Measurements from ENCODE around the gene DUSP1.
"Not testable (repeated sequence)": the region's sequence is repeated elsewhere in the genome, so short reads cannot be mapped to it uniquely, and the experiment has no call there.

DUSP1 gene

GRCh38 chr5:172786736-172787462 is 15.9 kb upstream of the DUSP1 start:
- Histone ChIP-seq H3K9ac (ENCODE audit: low read depth, low read length) (no peak overlapping the region), H3K4me3 (ENCODE audit: low read length) (no peak overlapping the region), H3K27me3 (ENCODE audit: control insufficient read depth, insufficient read depth, low read length) (no peaks in the 10 kb centered on the region), H3K9me3 (replicated peaks; ENCODE audit: low read length) (no peaks in the 10 kb centered on the region), H3K4me1 (ENCODE audit: control insufficient read depth, insufficient read depth, low read length) (peaks cover 46% of the 10 kb centered on the region), H3K36me3 (ENCODE audit: insufficient read depth, low read length) (no peaks in the 10 kb centered on the region), H3K4me2 (ENCODE audit: low read length) (no peak overlapping the region)

DNA sequence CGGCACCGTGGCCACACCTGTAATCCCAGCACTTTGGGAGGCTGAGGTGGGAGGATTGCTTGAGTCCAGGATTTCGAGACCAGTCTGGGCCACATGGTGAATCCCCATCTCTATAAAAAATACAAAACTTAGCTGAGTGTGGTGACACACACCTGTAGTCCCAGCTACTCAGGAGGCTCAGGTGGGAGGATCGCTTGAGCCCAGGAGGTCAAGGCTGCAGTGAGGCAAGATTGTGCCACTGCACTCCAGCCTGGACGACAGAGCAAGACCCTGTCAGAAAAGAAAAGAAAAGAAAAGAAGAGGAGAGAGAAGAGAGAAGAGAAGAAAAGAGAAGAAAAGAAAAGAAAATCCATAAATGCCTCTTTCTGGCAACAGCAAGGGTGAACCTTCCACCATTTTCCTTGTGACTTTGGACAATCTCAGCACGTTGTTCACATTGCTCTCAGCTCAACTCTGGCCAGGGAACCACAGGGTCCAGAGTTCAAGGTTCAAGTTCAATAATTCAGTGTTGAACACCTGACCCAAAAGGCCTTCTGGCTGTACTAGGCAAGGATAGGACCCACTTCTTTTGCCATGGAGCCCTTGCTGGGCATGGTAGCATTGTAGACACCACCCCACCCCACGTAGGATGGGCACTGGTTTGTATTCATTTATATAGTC is 14.6 kb upstream of the DUSP1 start:
- Histone ChIP-seq H3K9me3 (replicated peaks; ENCODE audit: low read length) (no peaks in the 10 kb centered on the region), H3K9ac (ENCODE audit: low read depth, low read length) (no peak overlapping the region), H3K4me3 (ENCODE audit: low read length) (no peak overlapping the region), H3K4me1 (ENCODE audit: control insufficient read depth, insufficient read depth, low read length) (peaks cover 38% of the 10 kb centered on the region), H3K27me3 (ENCODE audit: control insufficient read depth, insufficient read depth, low read length) (no peaks in the 10 kb centered on the region), H3K36me3 (ENCODE audit: insufficient read depth, low read length) (no peaks in the 10 kb centered on the region), H3K4me2 (ENCODE audit: low read length) (no peak overlapping the region)

DNA sequence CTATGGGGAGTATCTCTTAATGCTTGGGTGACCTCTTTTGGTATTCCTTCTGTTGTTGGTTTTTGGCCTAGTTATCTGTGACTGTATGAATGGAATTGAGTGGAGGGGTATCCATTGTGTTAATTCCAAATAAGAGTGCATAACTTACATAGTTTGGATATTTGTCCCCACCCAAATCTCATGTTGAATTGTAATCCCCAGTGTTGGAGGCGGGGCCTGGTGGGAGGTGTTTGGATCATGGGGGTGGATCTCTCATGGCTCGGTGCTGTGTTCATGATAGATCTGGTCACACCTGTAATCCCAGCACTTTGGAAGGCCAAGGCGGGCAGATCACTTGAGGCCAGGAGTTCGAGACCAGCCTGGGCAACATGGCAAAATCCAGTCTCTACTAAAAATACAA is 13.2 kb upstream of the DUSP1 start:
- H3K4me3 ChIP-seq (ENCODE audit: low read length); H3K9ac ChIP-seq (ENCODE audit: low read depth, low read length); H3K4me2 ChIP-seq (ENCODE audit: low read length); H3K27me3 ChIP-seq (ENCODE audit: control insufficient read depth, insufficient read depth, low read length); H3K9me3 ChIP-seq (replicated peaks; ENCODE audit: low read length); H3K36me3 ChIP-seq (ENCODE audit: insufficient read depth, low read length): not testable (repeated sequence)
- H3K4me1 ChIP-seq (ENCODE audit: control insufficient read depth, insufficient read depth, low read length), result peaks cover 24% of the 10 kb centered on the region

DNA sequence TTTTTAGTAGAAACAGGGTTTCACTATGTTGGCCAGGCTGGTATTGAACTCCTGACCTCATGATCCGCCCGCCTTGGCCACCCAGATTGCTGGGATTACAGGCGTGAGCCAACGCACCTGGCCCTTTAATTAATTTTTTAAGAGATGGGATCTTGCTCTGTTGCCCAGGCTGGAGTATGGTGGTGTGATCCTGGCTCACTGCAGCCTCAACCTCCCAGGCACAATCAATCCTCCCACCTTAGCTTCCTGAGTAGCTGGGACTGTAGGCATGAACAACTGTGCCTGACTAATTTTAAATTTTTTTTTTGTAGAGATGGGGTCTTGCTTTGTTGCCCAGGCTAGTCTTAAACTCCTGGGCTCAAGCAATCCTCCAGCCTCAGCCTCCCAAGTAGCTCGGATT is 12.3 kb upstream of the DUSP1 start:
- not testable (repeated sequence) for H3K4me2 ChIP-seq (ENCODE audit: low read length); H3K9me3 ChIP-seq (replicated peaks; ENCODE audit: low read length); H3K4me3 ChIP-seq (ENCODE audit: low read length); H3K36me3 ChIP-seq (ENCODE audit: insufficient read depth, low read length); H3K9ac ChIP-seq (ENCODE audit: low read depth, low read length); H3K27me3 ChIP-seq (ENCODE audit: control insufficient read depth, insufficient read depth, low read length)
- H3K4me1 ChIP-seq (ENCODE audit: control insufficient read depth, insufficient read depth, low read length), result peaks cover 23% of the 10 kb centered on the region

DNA sequence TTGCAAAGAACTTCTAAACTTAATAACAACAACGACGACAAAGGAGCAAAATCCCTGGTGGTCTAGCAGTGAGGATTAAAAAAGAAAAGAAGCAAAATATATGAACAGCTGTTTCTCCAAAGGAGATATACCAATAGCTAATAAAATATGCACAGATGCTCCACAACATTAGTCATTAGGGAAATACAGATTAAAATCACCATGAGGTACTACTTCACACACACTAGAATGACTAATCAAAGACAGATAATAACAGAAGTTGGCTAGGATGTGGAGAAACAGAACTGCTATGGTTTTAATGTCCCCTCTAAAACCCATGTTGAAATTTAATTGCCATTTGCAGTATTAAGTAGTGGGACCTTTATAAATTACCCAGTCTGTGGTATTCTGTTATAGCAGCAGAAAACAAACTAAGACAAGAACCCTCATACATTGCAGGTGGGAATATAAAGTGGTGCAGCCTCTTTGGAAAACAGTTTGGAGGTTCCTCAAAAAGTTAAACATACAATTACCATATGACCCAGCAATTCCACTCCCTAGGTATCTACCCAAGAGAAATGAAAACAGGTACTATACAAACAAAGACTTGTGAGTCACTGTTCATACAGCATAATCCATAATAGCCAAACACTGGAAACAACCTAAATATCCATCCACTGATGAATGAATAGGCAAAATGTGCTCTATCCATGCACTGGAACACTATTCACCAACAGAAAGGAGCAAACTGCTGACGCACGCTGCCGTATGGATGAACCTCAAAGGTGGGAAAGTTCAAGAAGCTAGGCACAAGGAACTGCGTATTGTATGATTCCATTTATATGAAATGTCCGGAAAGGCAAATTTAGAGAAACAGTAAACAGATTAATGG is 11.4 kb upstream of the DUSP1 start:
- no peak overlapping the region for H3K9ac ChIP-seq (ENCODE audit: low read depth, low read length)
- no peaks in the 10 kb centered on the region for H3K36me3 ChIP-seq (ENCODE audit: insufficient read depth, low read length)
- peak overlapping the region; percentile 18 for H3K4me2 ChIP-seq (ENCODE audit: low read length)
- no peak overlapping the region for H3K4me3 ChIP-seq (ENCODE audit: low read length)
- H3K4me1 ChIP-seq (ENCODE audit: control insufficient read depth, insufficient read depth, low read length), result peaks cover 31% of the 10 kb centered on the region
- no peaks in the 10 kb centered on the region for H3K27me3 ChIP-seq (ENCODE audit: control insufficient read depth, insufficient read depth, low read length)
- H3K9me3 ChIP-seq (replicated peaks; ENCODE audit: low read length), result no peaks in the 10 kb centered on the region

DNA sequence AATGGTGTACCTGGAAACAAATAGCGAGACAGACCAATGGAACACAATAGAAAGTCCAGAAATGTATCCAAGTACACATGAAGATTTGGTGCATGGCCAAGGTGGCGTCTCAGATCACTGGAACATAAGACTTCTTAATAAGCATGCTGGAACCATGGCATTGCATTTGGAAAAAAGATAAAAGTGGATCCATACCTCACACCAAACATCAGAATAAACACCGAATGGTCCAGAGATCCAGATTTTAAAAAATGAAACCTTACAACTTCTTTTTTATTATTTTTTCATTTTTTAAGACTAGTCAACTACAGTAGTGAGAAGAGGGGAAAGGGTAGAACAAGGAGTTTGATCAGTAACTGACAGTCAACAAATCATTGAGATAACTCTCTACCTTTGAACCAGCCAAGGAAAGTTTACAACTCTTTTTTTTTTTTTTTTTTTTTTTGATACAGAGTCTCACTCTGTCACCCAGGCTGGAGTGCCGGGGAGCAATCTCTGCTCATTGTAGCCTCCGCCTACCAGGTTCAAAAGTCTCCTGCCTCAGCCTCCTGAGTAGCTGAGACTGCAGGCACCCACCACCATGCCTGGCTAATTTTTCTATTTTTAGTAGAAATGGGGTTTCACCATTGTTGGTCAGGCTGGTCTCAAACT is 8.8 kb upstream of the DUSP1 start:
- H3K9ac ChIP-seq (ENCODE audit: low read depth, low read length), result no peak overlapping the region
- H3K4me3 ChIP-seq (ENCODE audit: low read length), result no peak overlapping the region
- no peaks in the 10 kb centered on the region for H3K36me3 ChIP-seq (ENCODE audit: insufficient read depth, low read length)
- H3K9me3 ChIP-seq (replicated peaks; ENCODE audit: low read length), result no peaks in the 10 kb centered on the region
- H3K4me1 ChIP-seq (ENCODE audit: control insufficient read depth, insufficient read depth, low read length), result peaks cover 56% of the 10 kb centered on the region
- H3K4me2 ChIP-seq (ENCODE audit: low read length), result no peak overlapping the region
- no peaks in the 10 kb centered on the region for H3K27me3 ChIP-seq (ENCODE audit: control insufficient read depth, insufficient read depth, low read length)

- H3K4me1 ChIP-seq (ENCODE audit: control insufficient read depth, insufficient read depth, low read length), result peaks cover 73% of the 10 kb centered on the region
- peak overlapping the region; percentile 39 for H3K4me3 ChIP-seq (ENCODE audit: low read length)
- peak overlapping the region; percentile 88 for H3K9ac ChIP-seq (ENCODE audit: low read depth, low read length)
- no peaks in the 10 kb centered on the region for H3K36me3 ChIP-seq (ENCODE audit: insufficient read depth, low read length)
- peak overlapping the region; percentile 73 for H3K4me2 ChIP-seq (ENCODE audit: low read length)
- no peaks in the 10 kb centered on the region for H3K27me3 ChIP-seq (ENCODE audit: control insufficient read depth, insufficient read depth, low read length)
- no peaks in the 10 kb centered on the region for H3K9me3 ChIP-seq (replicated peaks; ENCODE audit: low read length)
Observed at GRCh38 chr5:172777881-172778814, 7.2 kb upstream of the DUSP1 start.

- Histone ChIP-seq H3K9ac (ENCODE audit: low read depth, low read length) (peak overlapping the region; percentile 88), H3K4me2 (ENCODE audit: low read length) (no peak overlapping the region), H3K4me1 (ENCODE audit: control insufficient read depth, insufficient read depth, low read length) (peaks cover 72% of the 10 kb centered on the region)
Observed at GRCh38 chr5:172776235-172776594, 5.2 kb upstream of the DUSP1 start.

DNA sequence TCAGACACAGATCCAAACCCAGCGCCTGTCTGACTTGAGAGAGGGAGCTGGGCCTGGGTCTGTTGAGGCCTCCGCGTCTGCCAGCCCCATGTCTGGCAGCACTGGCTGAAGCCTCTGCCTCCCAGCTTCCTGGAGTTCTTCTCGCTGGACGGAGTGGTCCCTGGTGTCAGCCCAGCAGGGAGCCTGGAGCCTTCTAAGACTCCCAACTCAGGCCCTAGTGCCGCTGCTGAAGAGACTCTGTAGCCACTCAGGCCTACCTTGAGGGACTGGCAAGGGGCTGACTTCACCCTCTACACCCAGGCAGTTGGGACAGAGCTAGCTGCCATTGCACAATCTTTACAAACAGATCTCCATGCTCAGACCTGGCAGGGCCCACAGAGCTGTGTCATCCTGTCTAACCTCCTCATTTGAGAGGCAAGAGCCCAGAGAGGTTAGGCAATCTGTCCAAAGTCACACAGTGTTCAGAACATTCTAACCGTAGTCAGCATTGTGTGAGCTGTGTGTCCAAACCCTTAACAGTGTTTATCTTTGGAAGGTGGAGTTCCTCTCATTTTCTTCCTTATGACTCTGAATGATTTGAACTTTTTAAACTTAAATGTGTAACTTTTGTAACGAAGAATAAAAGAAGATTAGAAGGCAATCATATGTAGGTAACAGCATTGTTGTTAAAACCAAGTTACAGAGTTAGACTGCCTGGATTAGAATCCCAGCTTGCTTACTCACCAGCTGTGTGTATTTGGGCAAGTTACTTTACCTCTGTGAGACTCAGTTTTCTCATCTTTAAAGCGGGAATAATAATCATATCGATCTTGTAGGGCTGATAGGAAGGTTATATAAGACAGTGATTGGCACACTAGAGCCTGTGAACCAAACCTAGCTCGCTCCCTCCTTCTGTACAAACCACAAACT is 4.6 kb upstream of the DUSP1 start:
- Histone ChIP-seq H3K9ac (ENCODE audit: low read depth, low read length) (peak overlapping the region; percentile 99), H3K4me2 (ENCODE audit: low read length) (peak overlapping the region; percentile 3), H3K4me3 (ENCODE audit: low read length) (no peak overlapping the region), H3K36me3 (ENCODE audit: insufficient read depth, low read length) (peaks cover 3% of the 10 kb centered on the region), H3K9me3 (replicated peaks; ENCODE audit: low read length) (no peaks in the 10 kb centered on the region), H3K4me1 (ENCODE audit: control insufficient read depth, insufficient read depth, low read length) (peaks cover 72% of the 10 kb centered on the region), H3K27me3 (ENCODE audit: control insufficient read depth, insufficient read depth, low read length) (no peaks in the 10 kb centered on the region)

More at GRCh38 chr5:172776235-172776594, 5.2 kb upstream of the DUSP1 start:
- H3K9me3 ChIP-seq (replicated peaks; ENCODE audit: low read length), result no peaks in the 10 kb centered on the region
- H3K4me3 ChIP-seq (ENCODE audit: low read length), result no peak overlapping the region
- no peaks in the 10 kb centered on the region for H3K36me3 ChIP-seq (ENCODE audit: insufficient read depth, low read length)
- H3K27me3 ChIP-seq (ENCODE audit: control insufficient read depth, insufficient read depth, low read length), result no peaks in the 10 kb centered on the region
